Tongue (tissue), 3 donors: Measurements from ENCODE around the gene GP1BA. TPM values are rescaled to one million over a fixed set of nuclear protein-coding genes. Genes with fewer than 3 reads are reported as not detected.

Experiments used
- DNase-seq: peaks from one replicate; pipeline ENCODE4 v3.0.0-alpha.2; 2015
- small RNA-seq: library from RNA; depleted of rRNA; stranded (forward); fragments of <200 nt; gene quantifications from one replicate; pipeline ENCODE3, GENCODE V24; 2014; ENCODE audit warnings: low replicate concordance
- total RNA-seq: library from RNA; depleted of rRNA; stranded (reverse); fragments of >200 nt; gene quantifications from one replicate; pipeline ENCODE4 v1.2.3, GENCODE V29; 2014

Gene GP1BA
- total RNA-seq, 1 donor from 2014 or later = not detected

- no peak for DNase-seq
Observed at GRCh38 chr17:4974115-4974670, 42.1 kb downstream of the GP1BA start.

DNA sequence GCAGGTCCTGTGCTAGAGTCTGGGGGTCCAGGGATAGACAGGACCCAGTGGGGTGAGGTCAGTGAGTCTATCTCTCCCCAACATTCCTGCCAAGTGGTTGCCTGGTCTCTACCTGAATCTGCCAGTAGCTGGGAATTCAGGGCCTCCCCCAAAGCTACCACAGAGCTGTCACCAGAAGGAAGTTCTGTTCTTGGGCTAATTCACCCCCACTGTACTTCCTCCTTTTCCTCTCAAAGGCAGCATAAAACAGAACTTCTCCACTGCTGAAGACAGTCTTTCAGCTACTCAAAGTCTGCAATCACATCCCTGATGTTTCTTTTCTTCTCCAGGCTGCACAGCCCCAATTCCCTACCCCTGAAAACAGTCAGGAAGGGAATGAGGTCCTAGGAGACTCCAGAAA lies 46.6 kb downstream of the GP1BA start:
- DNase-seq = no peak

DNA sequence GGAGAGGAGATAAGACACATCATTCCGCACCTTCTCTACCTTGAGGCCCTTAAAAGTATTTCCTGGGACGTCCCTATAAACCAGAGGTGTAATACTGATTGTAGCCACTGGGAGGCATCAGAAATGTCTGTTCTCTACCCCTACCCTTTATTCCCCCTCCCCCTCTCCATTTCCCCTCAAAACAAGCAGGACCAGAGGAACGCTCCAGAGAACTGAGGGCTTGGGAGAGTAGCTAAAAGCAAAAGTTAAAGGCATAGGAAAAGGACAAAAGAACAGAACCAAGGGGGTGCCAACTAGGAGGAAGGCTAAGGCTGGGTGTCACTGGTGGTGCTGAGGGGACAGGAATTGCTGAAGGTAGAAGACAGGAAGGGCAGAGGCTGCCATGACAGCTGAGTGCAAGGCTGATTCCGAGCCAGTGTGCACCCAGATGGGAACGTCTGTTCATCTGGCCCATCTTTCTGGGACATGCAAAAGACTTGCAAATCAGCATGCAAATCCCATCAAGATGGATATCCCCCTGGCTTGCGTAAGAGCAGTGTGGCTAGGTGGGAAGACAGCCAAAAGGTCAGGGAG lies 48.7 kb downstream of the GP1BA start:
- DNase-seq = peak; percentile 87

GRCh38 chr17:4982305-4982704 lies 50.2 kb downstream of the GP1BA start:
- DNase-seq = no peak

Small RNAs within 50 kb of the gene (small RNA-seq; reads per million reads assigned to genes)
- gene MIR6864 (0.06 reads per million), gene MIR6865 (not detected)

Other genes starting within 250 kb of the GP1BA start
- gene PELP1, start 228.1 kb upstream of the GP1BA start, total RNA-seq = 43.6 TPM
- 14.6 TPM for gene ARRB2, start 221.6 kb upstream of the GP1BA start, total RNA-seq
- gene MED11, start 200.8 kb upstream of the GP1BA start, total RNA-seq = 14.9 TPM
- gene ZMYND15, start 192.4 kb upstream of the GP1BA start, total RNA-seq = not detected
- 4.8 TPM for gene CXCL16, start 192.3 kb upstream of the GP1BA start, total RNA-seq
- not detected for gene TM4SF5, start 160.4 kb upstream of the GP1BA start, total RNA-seq
- gene VMO1, start 145.9 kb upstream of the GP1BA start, total RNA-seq = 13.1 TPM
- gene GLTPD2, start 143.3 kb upstream of the GP1BA start, total RNA-seq = not detected
- gene PSMB6, start 136.1 kb upstream of the GP1BA start, total RNA-seq = 79.1 TPM
- 16.1 TPM for gene PLD2, start 125.1 kb upstream of the GP1BA start, total RNA-seq
- gene MINK1, start 98.9 kb upstream of the GP1BA start, total RNA-seq = 51.4 TPM
- 5.1 TPM for gene C17orf107, start 32.7 kb upstream of the GP1BA start, total RNA-seq
- gene CHRNE, start 29.2 kb upstream of the GP1BA start, total RNA-seq = 3.8 TPM
- gene SLC25A11, start 7.8 kb downstream of the GP1BA start, total RNA-seq = 94.6 TPM
- 20.3 TPM for gene RNF167, start 8.0 kb downstream of the GP1BA start, total RNA-seq
- gene PFN1, start 16.3 kb downstream of the GP1BA start, total RNA-seq = 168 TPM
- 4,089 TPM for gene ENO3, start 18.8 kb downstream of the GP1BA start, total RNA-seq
- 68.2 TPM for gene SPAG7, start 35.5 kb downstream of the GP1BA start, total RNA-seq
- gene CAMTA2, start 55.4 kb downstream of the GP1BA start, total RNA-seq = 8.0 TPM
- gene INCA1, start 65.2 kb downstream of the GP1BA start, total RNA-seq = 0.62 TPM
- gene KIF1C, start 65.7 kb downstream of the GP1BA start, total RNA-seq = 97.3 TPM
- gene SLC52A1, start 103.1 kb downstream of the GP1BA start, total RNA-seq = not detected
- gene ZFP3, start 146.2 kb downstream of the GP1BA start, total RNA-seq = 9.5 TPM
- 8.4 TPM for gene ZNF232, start 179.6 kb downstream of the GP1BA start, total RNA-seq
- gene USP6, start 183.8 kb downstream of the GP1BA start, total RNA-seq = 0.92 TPM